Measurements from ENCODE around the gene KAT8.

- TF ChIP-seq ZNF341 (tag by site-specific recombination; IDR thresholded peaks at IDR 0.05; ENCODE audit: low read depth) (no peak), CTCF (tag by site-specific recombination; IDR thresholded peaks at IDR 0.05) (no peak), PRDM2 (tag by site-specific recombination; IDR thresholded peaks at IDR 0.05; ENCODE audit: borderline replicate concordance) (no peak), ZNF571 (tag by site-specific recombination; IDR thresholded peaks at IDR 0.05) (no peak), TCF7L2 (IDR thresholded peaks at IDR 0.05; ENCODE audit: borderline replicate concordance, low read depth, low read length) (no peak), ZNF155 (tag by site-specific recombination; IDR thresholded peaks at IDR 0.05) (no peak), ZNF76 (tag by site-specific recombination; IDR thresholded peaks at IDR 0.05; ENCODE audit: borderline replicate concordance, low read depth) (no peak)
These were observed 32.7 kb upstream of the KAT8 start for GRCh38 chr16:31084584-31085302.

Data from HEK293 (cell line).